NT2/D1 (cell line): ENCODE data around the gene KCP.

Experiments used
- DNase-seq: peaks from one replicate; pipeline ENCODE4 v3.0.0-alpha.2; 2011; ENCODE audit warnings: low read depth, low spot score
- H3K27me3 ChIP-seq: 2 replicates; pipeline ENCODE4 v1.6.0; 2011; ENCODE audit warnings: mild to moderate bottlenecking; ENCODE audit not compliant: insufficient read length, insufficient read depth
- H3K36me3 ChIP-seq: 2 replicates; pipeline ENCODE4 v1.6.1; 2011; ENCODE audit warnings: mild to moderate bottlenecking, low read length, mixed read lengths; ENCODE audit not compliant: insufficient read depth, insufficient read length
- H3K4me1 ChIP-seq: 2 replicates; pipeline ENCODE4 v1.5.1; 2011; ENCODE audit not compliant: insufficient read depth, insufficient read length
- H3K4me3 ChIP-seq: 2 replicates; pipeline ENCODE4 v1.5.1; 2011; ENCODE audit warnings: low read depth; ENCODE audit not compliant: insufficient read length
- H3K9ac ChIP-seq: 2 replicates; pipeline ENCODE4 v1.6.0; 2011; ENCODE audit warnings: low read depth; ENCODE audit not compliant: insufficient read length
- H3K9me3 ChIP-seq: 2 replicates; pipeline ENCODE4 v1.5.1; 2011; ENCODE audit warnings: mild to moderate bottlenecking, low read length; ENCODE audit not compliant: insufficient read depth
- SUZ12 ChIP-seq: IDR thresholded peaks from 2 replicates; pipeline ENCODE4 v1.6.1; 2011; ENCODE audit not compliant: insufficient read length, insufficient read depth; ENCODE audit errors: extremely low read depth
- YY1 ChIP-seq: IDR thresholded peaks from 2 replicates; pipeline ENCODE4 v1.6.1; 2011; ENCODE audit not compliant: insufficient read length, insufficient read depth
- ZNF274 ChIP-seq: IDR thresholded peaks from 2 replicates; pipeline ENCODE4 v1.6.1; 2011; ENCODE audit warnings: mild to moderate bottlenecking, low read depth, low read length

KCP gene

DNA sequence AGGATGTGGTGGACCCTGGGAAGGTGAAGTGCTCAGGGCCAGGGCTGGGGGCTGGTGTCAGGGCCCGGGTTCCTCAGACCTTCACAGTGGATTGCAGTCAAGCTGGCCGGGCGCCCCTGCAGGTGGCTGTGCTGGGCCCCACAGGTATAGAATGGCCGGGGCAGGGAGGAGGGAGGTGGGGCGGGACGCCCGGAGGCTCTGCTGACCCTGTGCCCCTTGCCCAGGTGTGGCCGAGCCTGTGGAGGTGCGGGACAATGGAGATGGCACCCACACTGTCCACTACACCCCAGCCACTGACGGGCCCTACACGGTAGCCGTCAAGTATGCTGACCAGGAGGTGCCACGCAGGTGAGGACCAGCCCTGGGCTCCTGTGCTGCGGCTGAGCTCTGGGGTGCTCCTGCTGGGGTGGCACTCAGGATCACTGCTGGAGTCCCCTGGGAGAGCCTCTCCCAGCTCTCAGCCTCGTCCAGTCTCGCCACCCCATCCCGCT lies 62.7 kb downstream of the KCP start:
- Histone ChIP-seq H3K27me3 (no peaks in the 10 kb centered on the region), H3K36me3 (peaks cover 97% of the 10 kb centered on the region)
- DNase-seq, result no peak

DNA sequence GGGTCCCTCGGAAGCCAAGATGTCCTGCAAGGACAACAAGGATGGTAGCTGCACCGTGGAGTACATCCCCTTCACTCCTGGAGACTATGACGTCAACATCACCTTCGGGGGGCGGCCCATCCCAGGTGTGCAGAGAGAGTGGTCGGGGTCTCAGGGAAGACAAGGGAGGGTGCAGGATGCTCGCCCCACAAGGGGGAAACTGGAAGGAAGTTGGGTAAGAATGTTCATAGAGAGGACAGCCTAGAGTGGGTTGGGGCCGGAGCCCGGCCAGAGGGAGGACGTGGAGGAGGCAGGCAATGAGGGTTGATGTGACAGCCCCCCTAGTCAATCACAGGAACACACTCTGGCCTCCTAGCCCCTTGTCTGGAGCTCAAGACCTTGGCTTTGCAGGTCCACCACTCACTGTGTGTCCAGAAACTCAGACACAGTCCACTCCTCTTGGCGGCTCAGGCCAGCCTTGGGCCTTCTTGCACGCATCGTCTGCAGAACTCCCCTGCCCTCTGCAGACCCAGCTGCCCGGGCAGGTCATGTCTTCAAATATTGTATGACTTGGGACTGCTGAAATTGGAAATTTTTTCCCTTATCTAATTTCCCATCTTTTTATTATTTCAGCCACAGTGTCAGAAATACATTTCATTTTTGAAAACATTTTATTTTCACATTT lies 63.6 kb downstream of the KCP start:
- Histone ChIP-seq H3K4me1 (no peaks in the 10 kb centered on the region), H3K9ac (no peak overlapping the region), H3K36me3 (peaks cover 97% of the 10 kb centered on the region), H3K27me3 (no peaks in the 10 kb centered on the region), H3K9me3 (no peaks in the 10 kb centered on the region), H3K4me3 (no peak overlapping the region)
- DNase-seq, result no peak
- TF ChIP-seq YY1 (no peak), ZNF274 (no peak)

More for the DNA sequence above, 62.7 kb downstream of the KCP start:
- Histone ChIP-seq H3K4me1 (no peaks in the 10 kb centered on the region), H3K4me3 (no peak overlapping the region), H3K9ac (no peak overlapping the region), H3K9me3 (no peaks in the 10 kb centered on the region)
- no peak for TF ChIP-seq SUZ12
- no peak for TF ChIP-seq YY1

- H3K36me3 ChIP-seq, result peaks cover 99% of the 10 kb centered on the region
- H3K4me1 ChIP-seq, result no peaks in the 10 kb centered on the region
- no peak for DNase-seq
- TF ChIP-seq YY1 (no peak), ZNF274 (no peak), SUZ12 (no peak)
- H3K4me3 ChIP-seq, result no peak overlapping the region
- no peak overlapping the region for H3K9ac ChIP-seq
- no peaks in the 10 kb centered on the region for H3K27me3 ChIP-seq
- H3K9me3 ChIP-seq, result no peaks in the 10 kb centered on the region
Measured at GRCh38 chr7:128845987-128846386, 64.5 kb downstream of the KCP start.

DNA sequence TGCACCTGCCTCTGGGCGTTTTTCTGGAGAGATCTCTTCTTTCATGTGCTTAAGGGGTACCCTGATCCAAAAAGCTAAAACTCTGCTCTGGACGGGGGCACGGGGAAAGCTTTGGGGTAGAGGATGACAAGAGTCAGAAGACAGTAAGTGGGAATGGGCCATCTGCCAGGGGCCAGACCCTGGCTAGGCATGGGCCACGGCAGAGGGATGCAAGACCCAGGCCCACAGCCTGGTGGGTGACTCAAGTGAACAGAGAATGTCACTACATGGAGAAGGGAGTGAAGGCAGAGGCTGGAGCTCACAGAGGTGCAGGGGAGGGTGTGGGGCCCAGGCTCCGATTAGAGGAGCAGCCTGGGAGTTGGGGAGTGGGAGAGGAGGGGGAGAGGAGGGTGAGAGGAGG lies 65.0 kb downstream of the KCP start:
- Histone ChIP-seq H3K27me3 (no peaks in the 10 kb centered on the region), H3K36me3 (peaks cover 99% of the 10 kb centered on the region), H3K4me3 (no peak overlapping the region), H3K4me1 (no peaks in the 10 kb centered on the region), H3K9me3 (no peaks in the 10 kb centered on the region), H3K9ac (no peak overlapping the region)
- DNase-seq, result no peak
- TF ChIP-seq ZNF274 (no peak), SUZ12 (no peak), YY1 (no peak)

DNA sequence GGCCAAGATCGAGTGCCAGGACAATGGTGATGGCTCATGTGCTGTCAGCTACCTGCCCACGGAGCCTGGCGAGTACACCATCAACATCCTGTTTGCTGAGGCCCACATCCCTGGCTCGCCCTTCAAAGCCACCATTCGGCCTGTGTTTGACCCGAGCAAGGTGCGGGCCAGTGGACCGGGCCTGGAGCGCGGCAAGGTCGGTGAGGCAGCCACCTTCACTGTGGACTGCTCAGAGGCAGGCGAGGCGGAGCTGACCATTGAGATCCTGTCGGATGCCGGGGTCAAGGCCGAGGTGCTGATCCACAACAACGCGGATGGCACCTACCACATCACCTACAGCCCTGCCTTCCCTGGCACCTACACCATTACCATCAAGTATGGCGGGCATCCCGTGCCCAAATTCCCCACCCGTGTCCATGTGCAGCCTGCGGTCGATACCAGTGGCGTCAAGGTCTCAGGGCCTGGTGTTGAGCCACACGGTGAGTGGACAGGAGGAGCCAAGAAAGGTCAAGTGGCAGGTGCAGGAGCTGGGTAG lies 65.7 kb downstream of the KCP start:
- H3K4me3 ChIP-seq, result no peak overlapping the region
- no peaks in the 10 kb centered on the region for H3K27me3 ChIP-seq
- peaks cover 99% of the 10 kb centered on the region for H3K36me3 ChIP-seq
- no peaks in the 10 kb centered on the region for H3K9me3 ChIP-seq
- TF ChIP-seq SUZ12, result no peak
- no peak for TF ChIP-seq YY1
- no peak for TF ChIP-seq ZNF274
- no peak for DNase-seq
- no peaks in the 10 kb centered on the region for H3K4me1 ChIP-seq
- no peak overlapping the region for H3K9ac ChIP-seq

GRCh38 chr7:128843938-128844621 lies 66.4 kb downstream of the KCP start:
- H3K4me1 ChIP-seq, result no peaks in the 10 kb centered on the region
- peaks cover 99% of the 10 kb centered on the region for H3K36me3 ChIP-seq
- no peak for DNase-seq
- no peak for TF ChIP-seq SUZ12
- TF ChIP-seq YY1, result no peak
- no peak for TF ChIP-seq ZNF274
- no peaks in the 10 kb centered on the region for H3K9me3 ChIP-seq
- H3K9ac ChIP-seq, result no peak overlapping the region
- H3K27me3 ChIP-seq, result no peaks in the 10 kb centered on the region
- H3K4me3 ChIP-seq, result no peak overlapping the region

GRCh38 chr7:128842674-128843641 lies 67.6 kb downstream of the KCP start:
- Histone ChIP-seq H3K9ac (no peak overlapping the region), H3K27me3 (no peaks in the 10 kb centered on the region), H3K4me1 (no peaks in the 10 kb centered on the region), H3K4me3 (no peak overlapping the region), H3K9me3 (no peaks in the 10 kb centered on the region), H3K36me3 (peaks cover 100% of the 10 kb centered on the region)
- no peak for DNase-seq
- TF ChIP-seq SUZ12, result no peak
- TF ChIP-seq YY1, result no peak
- TF ChIP-seq ZNF274, result no peak
